ENCODE measurements around the gene ATF5.
A peak's percentile ranks its signal among the peaks of the same experiment; 100 is the strongest.
"Not testable (repeated sequence)": the region's sequence is repeated elsewhere in the genome, so short reads cannot be mapped to it uniquely, and the experiment has no call there.

ATF5 gene

DNA sequence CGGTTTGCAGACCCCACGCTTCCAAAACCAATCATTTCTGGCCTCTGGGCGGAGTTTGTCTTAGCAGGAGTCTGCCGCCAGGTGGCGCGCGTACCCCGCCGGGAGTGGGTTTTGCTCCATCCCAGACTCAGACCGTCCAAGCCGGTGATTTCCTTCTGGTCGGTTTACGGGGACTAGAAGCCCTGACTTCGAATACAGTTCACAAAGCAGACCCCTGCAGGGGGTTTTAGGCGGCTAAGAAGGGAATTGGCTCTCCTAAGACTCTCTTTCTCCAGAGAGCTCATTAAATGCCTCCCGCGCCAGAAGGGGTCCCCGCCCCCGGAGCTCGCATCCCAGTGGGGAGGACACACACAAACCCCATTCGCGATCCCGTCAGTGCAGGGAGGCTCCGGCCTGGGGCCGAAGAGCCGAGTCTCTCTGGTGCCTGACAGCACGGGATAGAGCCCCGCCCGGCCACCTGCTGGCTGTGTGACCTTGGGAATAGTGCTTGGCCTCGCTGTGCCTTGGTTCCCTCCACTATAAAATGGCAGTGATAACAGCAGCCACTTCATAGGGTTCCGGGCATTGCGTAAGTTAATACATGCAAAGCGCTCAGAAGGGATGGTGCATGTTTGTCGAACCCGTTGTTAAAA, 8.9 kb downstream of the ATF5 start:
- intact Hi-C loops (cut with DNase I) = loop anchor here (1.0 kb wide), 1 partner anchor 45 kb away; no protein-coding TSS in a partner anchor
- DNase-seq = peak; percentile 46 to 97 (median 82)

DNA sequence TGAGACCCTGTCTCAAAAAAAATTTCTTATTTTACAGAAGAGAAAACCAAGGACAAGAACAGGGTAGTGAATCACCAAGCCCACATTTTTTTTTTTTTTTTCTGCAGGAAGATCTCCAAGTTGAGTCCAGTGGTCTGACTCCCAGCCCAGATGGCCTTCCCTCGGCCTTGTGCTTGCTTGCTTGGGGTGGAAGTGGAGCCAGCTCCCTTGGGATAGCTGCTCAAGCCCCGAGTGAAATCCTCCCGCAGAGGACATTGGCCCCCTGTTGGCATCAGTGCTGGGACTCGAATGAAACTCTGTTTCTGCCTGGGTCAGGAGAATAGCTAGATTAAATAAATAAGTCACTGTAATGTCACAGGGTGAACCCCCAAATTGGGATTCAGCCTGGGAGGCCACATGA, 9.7 kb downstream of the ATF5 start:
- intact Hi-C loops (cut with DNase I) = no loop called here
- peak in 2 of 10 donors; percentile 58 to 72 for DNase-seq

DNA sequence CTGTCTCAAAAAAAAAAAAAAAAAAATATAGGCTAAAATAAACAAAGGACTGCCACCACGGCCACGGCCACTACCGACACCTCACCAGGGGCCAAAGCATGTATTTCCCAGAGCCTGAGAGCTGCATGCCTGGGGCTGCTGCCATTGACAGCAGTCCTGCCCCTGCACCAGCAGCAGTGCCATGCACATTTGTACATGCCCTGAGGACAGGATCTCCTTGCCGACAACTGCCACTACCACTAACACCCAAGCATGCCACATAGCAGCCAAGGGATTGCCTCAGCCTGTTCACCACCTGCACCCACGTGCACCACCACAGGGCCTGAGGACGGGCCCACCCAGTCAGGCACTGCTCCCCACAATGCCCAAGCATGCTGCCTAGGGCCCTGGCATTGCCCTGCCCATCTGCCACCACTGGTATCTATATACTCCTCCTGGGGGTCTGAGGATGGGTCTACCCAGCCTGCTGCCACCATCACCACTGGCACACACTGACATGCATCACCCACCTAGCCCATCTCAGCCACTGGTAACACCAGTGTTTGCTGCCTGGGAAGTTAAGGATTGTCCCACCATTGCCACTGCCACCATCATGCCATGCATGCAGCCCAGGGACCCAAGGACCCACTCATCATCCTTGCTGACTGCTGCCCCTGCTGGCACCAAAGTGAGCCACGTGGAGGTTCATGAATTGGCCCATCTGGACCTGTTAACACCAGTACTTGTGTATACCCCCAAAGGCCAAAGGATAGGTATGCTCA, 10.9 kb downstream of the ATF5 start:
- intact Hi-C loops (cut with DNase I) = no loop called here
- DNase-seq = peak in 2 of 10 donors; percentile 26 to 58

- no peak for DNase-seq
- intact Hi-C loops (cut with DNase I) = no loop called here
Measured at GRCh38 chr19:49940482-49940791, 11.4 kb downstream of the ATF5 start.

DNA sequence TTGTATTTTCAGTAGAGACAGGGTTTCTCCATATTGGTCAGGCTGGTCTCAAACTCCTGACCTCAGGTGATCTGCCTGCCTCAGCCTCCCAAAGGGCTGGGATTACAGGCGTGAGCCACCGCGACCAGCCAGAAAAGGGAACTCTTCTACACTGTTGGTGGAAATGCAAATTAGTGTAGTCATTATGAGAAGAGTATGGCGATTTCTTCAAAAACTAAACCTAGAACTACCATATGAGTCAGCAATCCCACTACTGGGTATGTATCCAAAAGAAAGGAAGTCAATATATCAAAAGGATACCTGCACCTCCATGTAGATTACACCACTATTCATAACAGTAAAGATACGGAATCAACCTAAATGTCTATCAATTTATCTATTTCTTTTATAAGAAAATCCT, 15.6 kb downstream of the ATF5 start:
- DNase-seq = peak in 1 of 10 donors; percentile 13

GRCh38 chr19:49946415-49946814, 17.4 kb downstream of the ATF5 start:
- intact Hi-C loops (cut with DNase I) = no loop called here
- peak in 1 of 10 donors; percentile 20 for DNase-seq

More for the DNA sequence above, 15.6 kb downstream of the ATF5 start:
- intact Hi-C loops (cut with DNase I) = not testable (repeated sequence)

- peak in 2 of 10 donors; percentile 19 to 36 for DNase-seq
- intact Hi-C loops (cut with DNase I) = no loop called here
Measured at GRCh38 chr19:49949742-49950589, 21.0 kb downstream of the ATF5 start.

DNA sequence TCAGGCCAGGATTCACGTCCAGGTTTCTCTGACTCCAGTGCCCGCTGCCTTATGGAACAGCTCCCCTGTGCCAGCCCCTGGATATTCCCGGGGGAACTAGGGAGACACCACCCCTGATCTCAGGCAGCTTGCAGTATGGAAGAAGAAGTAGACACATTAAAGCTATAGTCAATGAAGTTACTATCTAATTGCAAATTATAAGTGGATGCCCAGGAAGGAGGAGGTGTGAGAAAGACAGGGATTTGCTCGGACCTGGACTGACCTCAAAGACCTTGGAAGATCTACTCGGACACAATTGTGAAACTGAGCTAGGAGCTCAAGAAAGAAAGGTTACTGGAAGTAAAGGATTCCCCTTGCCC, 21.6 kb downstream of the ATF5 start:
- intact Hi-C loops (cut with DNase I) = no loop called here
- peak in 1 of 10 donors; percentile 17 for DNase-seq

GRCh38 chr19:49950956-49951526, 22.0 kb downstream of the ATF5 start:
- DNase-seq = peak in 2 of 10 donors; percentile 29 to 77
- intact Hi-C loops (cut with DNase I) = no loop called here

DNA sequence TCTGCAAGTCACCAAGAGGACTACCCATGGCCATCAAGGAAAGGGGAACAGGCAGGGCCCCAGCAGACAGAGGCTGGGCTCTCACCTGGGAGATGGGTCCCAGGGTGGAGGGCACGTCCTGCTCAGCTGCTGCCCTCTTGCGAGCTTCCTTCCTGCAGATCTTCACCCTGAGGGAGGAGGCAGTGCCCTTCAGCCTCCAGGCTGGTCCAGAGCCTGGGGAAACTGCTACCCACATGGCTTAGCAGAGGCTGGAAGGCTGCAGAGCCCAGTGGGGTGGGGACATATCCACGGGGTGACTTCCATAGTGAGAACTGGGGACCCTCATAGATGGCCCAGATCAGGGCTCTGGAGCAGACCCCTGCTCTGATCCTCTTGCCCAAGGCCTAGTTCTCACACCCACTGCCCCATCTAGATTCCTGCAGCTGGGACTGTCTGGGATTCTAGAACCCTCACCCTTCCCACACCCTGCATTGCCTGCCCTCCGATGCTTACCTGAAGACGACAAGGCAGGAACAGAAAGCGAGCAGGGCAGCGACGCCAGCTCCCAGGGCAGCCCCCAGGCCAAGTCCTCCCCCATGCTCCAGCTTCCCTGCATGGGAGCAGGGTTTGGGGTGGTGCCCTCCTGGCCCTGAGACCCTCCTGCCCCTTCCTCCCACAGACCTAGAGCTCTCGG, 22.9 kb downstream of the ATF5 start:
- peak in 2 of 10 donors; percentile 16 to 64 for DNase-seq
- intact Hi-C loops (cut with DNase I) = no loop called here

GRCh38 chr19:49952479-49952836, 23.5 kb downstream of the ATF5 start:
- DNase-seq = no peak
- intact Hi-C loops (cut with DNase I) = no loop called here

GRCh38 chr19:49952906-49953305, 23.9 kb downstream of the ATF5 start:
- intact Hi-C loops (cut with DNase I) = no loop called here
- DNase-seq = peak in 2 of 10 donors; percentile 37 to 44

DNA sequence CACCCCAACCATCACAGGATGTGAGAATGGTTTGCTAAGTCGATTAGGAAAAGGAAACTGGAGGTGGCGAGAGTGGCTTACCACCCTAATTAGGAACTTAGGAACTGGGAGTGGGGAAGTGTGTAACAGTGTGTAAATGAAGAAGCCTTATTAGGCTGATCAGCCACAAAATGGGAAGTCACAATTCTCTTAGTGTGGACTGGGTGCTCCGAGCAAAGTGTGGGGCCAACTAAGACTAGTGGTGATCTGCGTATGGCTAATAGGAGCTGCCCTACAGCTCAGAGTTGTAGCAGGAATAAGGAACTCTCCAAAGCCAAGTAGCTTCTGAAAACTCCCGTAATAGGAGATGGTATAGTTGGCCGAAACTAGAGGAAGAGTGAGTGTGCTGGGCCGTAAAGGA, 24.4 kb downstream of the ATF5 start:
- DNase-seq = peak in 2 of 10 donors; percentile 12 to 37
- intact Hi-C loops (cut with DNase I) = no loop called here

DNA sequence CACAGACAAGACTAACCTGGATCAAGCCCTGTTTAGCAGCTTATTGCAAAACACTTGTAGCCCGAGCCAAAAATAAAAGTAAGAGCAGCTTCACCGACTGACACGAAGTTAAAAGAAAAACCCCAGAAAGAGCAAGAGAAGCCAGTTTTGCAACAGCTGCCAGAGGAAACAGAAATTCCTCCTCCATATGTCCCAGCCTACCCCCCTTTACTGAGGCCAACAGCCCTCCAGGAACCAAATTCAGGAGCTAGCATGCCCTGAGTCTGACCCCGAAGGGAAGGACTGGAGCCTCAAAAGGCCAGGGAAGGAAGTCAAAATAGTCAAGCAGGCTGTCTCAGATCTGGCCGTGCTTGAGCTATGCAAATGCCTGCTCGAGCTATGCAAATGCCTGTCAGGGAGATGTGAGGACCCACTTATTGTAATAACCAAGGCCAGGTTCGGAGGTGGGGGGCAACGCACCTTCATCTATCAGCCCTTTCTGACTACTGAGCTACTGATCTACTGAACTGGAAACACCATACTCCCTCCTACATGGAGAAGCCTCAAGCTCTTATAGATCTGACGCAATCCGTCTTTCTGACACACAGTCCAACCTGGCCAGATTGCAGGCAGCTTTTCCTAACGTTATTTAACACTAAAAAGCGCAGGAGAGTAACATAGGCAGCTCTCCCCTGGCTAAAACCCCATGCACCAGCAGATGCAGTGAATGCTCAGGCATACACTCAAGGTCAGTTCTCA, 25.3 kb downstream of the ATF5 start:
- intact Hi-C loops (cut with DNase I) = no loop called here
- peak in 2 of 10 donors; percentile 2 to 39 for DNase-seq

DNA sequence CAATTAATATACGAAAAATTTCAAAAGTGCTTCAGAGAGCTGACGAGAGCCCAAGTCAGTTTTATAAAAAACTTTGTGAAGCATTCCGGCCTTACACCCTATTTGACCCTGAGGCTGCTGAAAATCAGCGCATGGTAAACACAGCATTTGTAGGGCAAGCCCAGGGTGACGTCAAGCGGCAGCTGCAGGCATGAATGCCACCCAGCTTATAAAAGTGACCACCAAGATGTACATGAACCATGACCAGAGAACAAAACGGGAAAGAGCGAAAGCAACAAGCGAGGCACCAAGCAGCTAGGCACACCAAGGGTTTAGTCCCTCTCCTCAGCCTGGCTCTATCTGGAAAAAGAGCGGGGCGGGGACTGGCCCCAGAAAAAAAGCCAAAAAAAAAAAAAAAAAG, 25.9 kb downstream of the ATF5 start:
- DNase-seq = peak in 2 of 10 donors; percentile 15 to 22
- intact Hi-C loops (cut with DNase I) = no loop called here

DNA sequence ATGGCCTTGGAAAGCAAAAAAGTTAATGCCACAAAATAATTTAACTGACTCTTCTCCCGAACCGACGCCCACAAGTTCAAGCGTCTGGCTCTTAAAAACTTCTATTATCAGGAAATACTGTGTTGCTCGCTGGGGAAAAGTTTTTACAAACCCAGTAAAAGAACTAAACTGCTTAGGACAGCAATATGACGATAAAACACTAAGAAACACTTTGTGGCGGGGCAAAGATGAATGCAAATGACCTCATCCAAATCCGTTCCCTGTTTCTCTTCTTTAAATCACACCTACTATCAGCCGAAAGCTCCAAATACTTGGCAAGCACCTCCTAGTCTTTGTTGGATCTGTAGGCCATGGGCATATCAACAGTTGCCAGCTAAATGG, 27.1 kb downstream of the ATF5 start:
- peak in 1 of 10 donors; percentile 1 for DNase-seq

DNA sequence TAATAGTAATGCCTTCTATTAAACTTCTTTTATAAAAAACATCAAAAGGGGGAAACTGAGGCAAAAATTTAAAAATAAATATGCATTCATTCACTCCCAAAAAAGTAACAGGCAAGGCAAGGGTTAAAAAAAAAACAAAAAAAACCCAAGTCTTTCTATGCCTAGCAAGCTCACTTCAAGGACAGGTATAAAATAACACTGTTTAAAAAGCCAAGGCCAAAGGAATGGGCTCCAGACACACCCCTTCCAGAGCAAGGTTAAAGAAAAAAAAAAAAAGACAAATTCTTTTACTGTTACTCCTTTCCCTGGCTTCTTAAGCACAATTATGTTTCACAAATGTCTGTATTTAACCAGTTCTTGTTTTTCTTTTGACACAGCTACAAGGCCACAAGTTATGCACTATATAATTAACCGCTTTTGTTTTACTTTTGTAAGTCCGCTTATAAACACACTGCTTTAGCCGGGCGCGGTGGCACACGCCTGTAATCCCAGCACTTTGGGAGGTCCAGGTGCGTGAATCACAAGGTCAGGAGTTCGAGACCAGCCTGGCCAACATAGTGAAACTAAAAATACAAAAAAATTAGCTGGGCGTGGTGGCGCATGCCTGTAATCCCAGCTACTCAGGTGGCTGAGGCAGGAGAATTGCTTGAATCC, 28.4 kb downstream of the ATF5 start:
- DNase-seq = peak in 2 of 10 donors; percentile 24 to 54
- intact Hi-C loops (cut with DNase I) = no loop called here

More for the DNA sequence above, 27.1 kb downstream of the ATF5 start:
- intact Hi-C loops (cut with DNase I) = no loop called here

- DNase-seq = peak in 2 of 10 donors; percentile 16 to 59
- intact Hi-C loops (cut with DNase I) = not testable (repeated sequence)
Measured at GRCh38 chr19:49958144-49958543, 29.1 kb downstream of the ATF5 start.

DNA sequence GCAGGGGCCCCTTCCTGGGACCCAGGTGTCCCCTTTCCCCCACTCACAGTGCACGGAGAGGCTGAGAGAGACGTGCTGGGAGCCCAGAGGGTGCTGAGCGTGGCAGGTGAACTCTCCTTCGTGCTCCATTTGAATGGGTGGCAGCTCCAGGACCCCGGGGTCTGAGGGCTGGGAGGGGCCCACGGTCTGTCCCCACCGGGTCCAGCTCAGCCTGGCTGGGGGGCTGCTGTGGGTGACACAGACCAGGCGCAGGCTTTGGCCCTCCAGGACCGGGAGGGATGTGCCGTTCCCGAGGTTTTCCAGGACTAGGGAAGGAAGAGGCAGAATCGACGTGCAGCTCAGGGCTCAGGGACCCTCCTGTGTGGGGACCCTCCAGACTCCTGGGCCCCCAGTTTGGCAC, 29.6 kb downstream of the ATF5 start:
- intact Hi-C loops (cut with DNase I) = not testable (repeated sequence)

More for the DNA sequence above, 29.6 kb downstream of the ATF5 start:
- peak in 2 of 10 donors; percentile 55 to 58 for DNase-seq

Data from posterior cingulate gyrus (tissue), 11 donors.